Measurements from ENCODE around the gene DPP6.

Gene DPP6

GRCh38 chr7:154875297-154875696 lies 823.1 kb downstream of the DPP6 start:
- DNase-seq (ENCODE audit: low read depth in 2 of 2): no peak

DNA sequence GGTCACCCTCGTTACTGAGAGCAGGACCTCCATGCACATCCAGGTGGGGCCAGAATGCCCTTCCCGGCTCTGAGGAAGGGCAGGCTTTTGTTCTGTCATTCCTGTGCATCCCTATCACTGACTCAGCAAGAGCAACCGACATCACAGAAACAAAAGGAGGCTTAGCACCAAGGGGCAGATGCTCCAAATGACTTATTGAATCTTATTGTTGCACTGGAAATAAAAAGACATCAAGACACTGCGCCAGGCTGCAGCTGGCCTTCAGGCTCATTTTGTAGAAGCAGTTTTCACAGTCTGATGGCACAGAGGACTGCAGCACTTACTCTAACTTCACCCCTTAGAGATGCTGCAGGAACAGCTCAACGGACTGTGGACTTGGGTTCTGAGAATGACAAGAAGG lies 824.3 kb downstream of the DPP6 start:
- no peak for DNase-seq (ENCODE audit: low read depth in 2 of 2)

GRCh38 chr7:154877031-154877430 lies 824.8 kb downstream of the DPP6 start:
- DNase-seq (ENCODE audit: low read depth in 2 of 2): no peak

GRCh38 chr7:154879629-154880028 lies 827.4 kb downstream of the DPP6 start:
- DNase-seq (ENCODE audit: low read depth in 2 of 2): no peak

- no peak for DNase-seq (ENCODE audit: low read depth in 2 of 2)
These were observed 828.3 kb downstream of the DPP6 start for GRCh38 chr7:154880513-154880912.

DNA sequence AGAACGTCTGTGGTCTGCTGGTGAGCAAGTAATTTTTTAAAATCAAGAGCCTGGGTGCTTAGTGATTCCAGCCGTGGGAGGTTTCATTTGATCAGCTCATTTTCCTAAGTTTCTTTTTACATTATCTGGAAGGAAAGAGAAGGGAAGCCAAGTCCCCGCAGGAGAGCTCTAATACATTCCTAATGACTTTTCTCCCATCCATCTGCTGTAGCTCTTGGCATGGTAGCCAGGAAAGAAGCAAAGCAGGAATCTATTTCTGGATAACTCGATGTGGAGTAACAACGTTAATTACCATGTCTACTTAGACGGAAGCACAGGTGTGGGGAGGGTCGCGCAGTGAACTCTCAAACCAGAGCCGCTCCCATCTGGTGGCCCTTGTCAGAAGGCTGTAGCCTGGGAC lies 828.8 kb downstream of the DPP6 start:
- DNase-seq (ENCODE audit: low read depth in 2 of 2): no peak

GRCh38 chr7:154881526-154881925 lies 829.3 kb downstream of the DPP6 start:
- DNase-seq (ENCODE audit: low read depth in 2 of 2): no peak

DNA sequence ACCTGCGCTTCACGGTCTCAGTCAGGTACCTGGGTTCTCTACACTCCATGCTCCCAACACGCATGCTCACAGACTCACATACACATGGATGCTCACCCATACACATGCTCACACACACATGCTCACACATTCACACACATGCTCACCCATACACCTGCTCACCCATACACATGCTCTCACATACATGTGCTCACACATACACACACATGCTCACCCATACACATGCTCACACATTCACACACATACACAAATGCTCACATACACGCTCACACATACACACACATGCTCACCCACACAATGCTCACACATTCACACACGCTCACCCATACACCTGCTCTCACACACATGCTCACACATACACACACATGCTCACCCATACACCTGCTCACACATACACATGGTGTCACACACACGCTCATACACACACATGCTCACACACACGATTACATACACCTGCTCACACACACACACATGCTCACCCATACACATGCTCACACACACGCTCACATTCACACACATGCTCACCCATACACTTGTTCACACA lies 830.8 kb downstream of the DPP6 start:
- no peak for DNase-seq (ENCODE audit: low read depth in 2 of 2)

DNA sequence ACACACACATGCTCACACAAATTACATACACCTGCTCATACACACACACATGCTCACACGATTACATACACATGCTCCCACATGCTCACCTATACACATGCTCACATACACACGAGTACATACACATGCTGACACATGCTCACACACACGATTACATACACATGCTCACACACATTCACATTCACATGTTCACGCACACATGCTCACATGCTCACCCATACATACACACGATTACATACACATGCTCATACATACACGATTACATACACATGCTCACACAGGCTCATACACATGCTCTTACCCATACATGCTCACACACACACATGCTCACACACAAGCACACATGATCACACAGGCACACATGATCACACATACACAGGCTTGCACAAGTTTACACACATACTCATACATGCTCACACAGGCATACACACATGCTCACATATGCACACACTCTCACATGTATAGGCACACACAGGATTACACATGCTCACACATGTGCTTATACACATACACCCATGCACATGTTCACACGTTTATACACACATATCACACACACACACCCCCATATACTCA lies 832.2 kb downstream of the DPP6 start:
- DNase-seq (ENCODE audit: low read depth in 2 of 2): no peak

GRCh38 chr7:154886591-154886990 lies 834.4 kb downstream of the DPP6 start:
- no peak for DNase-seq (ENCODE audit: low read depth in 2 of 2)

GRCh38 chr7:154888690-154889089 lies 836.5 kb downstream of the DPP6 start:
- no peak for DNase-seq (ENCODE audit: low read depth in 2 of 2)

DNA sequence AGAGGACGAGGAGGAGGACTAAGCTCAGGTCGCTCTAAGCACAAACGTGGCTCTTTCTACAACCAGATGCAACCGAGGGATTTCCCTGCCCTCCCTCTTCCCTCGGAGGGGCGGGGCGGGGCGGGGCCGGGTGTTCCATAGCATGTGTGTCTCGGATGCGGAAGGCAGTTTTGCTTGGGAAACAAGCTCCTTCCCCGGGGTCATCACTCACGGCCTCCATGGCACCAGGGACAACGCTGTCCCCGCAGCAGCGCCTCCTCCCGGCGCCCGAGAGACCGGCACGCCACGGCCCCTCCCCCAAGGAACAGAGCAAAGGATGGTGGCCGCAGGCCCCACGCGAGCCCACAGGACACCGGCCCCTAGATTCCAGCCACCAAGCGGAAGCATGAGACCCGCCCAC lies 840.3 kb downstream of the DPP6 start:
- no peak for DNase-seq (ENCODE audit: low read depth in 2 of 2)

- DNase-seq (ENCODE audit: low read depth in 2 of 2): no peak
These were observed 843.9 kb downstream of the DPP6 start for GRCh38 chr7:154896076-154896475.

DNA sequence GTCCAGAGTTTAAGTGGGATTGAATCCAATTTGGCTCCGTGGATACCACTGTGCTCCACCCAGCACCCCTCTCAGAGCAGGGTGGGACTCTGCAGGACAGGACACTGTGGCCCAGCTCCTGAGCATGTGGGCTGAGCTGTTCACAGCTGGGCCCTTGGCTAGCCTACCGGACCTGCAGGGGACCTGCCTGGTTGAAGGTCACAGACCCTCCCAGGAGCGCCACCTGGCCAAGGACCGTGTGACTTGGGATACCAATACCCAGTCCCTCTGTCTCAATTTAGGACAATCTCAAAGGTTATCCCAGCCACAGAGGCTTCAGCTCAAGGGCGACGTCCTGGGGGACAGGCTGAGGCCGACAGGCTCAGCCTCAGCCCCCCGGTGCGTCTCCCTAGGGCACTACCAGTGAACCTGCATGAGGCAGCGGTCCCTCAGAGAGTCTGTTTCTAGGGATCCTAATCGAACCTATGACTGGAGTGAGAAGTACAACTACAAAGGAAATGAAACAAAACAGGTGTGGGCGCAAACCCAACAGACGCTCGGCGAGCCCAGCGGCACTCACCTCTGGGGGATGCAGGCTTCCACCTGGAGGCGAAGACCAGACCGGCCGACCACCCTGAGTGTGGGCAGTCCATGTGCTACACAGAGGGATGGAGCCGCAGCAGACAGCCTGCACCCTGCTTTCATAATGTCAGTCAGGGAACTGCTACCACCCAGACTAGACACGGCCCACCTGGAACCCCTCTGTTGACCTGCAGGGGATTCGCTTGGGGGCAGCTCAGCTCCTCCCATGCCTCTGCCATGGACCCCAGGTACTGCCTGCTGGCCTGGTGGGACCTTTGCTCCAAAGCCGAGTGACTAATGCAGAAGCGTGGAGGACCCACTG lies 847.0 kb downstream of the DPP6 start:
- DNase-seq (ENCODE audit: low read depth in 2 of 2): no peak

- no peak for DNase-seq (ENCODE audit: low read depth in 2 of 2)
These were observed 847.7 kb downstream of the DPP6 start for GRCh38 chr7:154899862-154900261.

DNA sequence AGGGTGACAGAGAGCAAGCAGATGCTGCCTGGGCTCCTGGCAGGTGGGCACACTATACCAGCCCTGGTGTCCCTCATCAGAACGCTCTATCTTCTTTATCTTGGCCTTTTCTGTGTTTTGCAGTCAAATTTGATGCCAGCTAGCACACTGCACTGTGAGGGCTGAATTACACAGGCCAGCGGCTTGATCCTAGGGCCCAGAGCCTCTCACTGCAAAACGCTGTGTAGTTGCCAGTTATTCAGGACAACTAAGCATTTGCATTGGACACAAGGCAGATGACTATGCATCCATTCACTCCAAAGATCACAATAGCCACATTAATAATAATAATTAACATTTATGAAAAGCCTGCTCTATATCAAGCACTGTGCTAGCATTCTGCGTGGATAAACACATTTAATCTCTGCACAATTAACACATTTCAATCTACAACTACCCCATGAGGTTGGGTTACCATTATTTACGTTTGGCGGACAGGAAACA lies 850.4 kb downstream of the DPP6 start:
- no peak for DNase-seq (ENCODE audit: low read depth in 2 of 2)

DNA sequence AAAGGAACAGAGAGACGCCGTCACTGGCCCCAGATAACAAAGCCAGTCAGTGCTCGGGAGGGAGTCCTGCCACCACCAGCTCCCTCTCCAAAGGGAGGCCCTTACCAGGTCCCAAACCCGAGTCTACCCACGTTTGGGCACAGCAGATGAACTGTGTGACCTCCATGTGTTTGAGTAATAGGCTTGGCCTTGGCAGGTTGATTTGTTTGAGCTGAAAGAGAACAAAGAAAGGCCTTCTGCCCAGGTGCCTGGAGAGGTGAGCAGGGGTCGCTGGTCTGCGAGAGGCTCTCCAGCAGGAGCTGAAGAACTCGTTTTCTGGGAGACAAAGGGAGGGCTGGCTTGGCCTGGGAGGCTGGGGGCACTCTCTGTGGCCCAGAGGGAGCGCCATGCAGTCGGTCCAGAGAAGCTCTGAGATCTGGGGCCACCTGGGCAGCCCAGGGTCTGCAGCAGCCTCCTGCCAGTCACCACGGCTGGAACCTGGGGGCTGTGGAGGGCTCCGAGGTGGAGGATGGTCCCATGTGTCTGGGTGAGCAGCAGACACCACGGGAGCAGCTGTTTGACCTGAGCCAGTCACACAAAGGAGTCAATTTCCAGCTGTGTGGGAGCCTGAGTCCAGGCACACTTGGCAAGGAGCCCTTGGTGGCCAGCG lies 851.0 kb downstream of the DPP6 start:
- DNase-seq (ENCODE audit: low read depth in 2 of 2): no peak

- DNase-seq (ENCODE audit: low read depth in 2 of 2): no peak
These were observed 852.9 kb downstream of the DPP6 start for GRCh38 chr7:154905146-154905545.

DNA sequence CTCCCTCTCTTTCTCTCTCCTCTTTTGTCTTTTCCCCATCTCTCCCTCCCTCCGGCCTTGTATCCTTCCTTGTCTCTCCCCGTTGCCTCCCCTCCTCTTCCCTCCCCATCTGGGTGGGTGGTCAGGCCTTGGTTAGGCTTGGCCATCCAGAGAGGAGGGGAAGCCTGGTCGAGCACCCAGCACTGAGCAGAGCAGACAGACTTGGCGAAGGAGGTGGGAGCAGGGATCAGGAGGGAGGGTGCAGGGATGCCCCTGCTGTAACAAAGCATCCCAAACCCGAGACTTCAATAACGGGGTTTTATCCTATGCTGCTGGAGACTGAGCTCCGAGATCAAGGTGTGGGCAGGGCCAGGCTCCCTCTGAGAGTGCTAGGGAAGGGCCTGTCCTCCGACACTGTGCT lies 853.4 kb downstream of the DPP6 start:
- DNase-seq (ENCODE audit: low read depth in 2 of 2): no peak

DNA sequence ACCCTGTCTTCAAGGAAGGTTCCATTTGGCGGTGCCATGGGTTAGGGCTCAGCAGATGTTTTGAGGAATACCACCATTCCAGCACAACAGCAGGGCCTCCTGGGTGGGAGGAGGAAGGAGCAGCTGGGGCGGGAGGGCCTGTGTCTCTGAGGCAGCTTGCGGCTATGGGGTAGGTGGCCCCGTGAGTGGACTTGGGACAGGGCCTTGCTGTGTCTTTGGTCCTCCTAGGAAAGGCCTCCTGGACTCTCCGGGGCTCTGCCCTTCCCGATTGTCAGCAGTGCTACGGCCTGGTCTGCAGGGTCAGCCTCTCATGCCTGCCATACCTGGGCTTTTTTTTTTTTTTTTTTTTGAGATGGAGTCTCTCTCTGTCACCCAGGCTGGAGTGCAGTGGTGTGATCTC lies 854.0 kb downstream of the DPP6 start:
- DNase-seq (ENCODE audit: low read depth in 2 of 2): no peak

GRCh38 chr7:154906736-154907355 lies 854.6 kb downstream of the DPP6 start:
- DNase-seq (ENCODE audit: low read depth in 2 of 2): no peak

All from stimulated activated CD4-positive, alpha-beta T cell treated with anti-CD3 and anti-CD28 coated beads, Interleukin-12 subunit alpha, Interleukin-12 subunit beta, amount 100 ng/mL, for 24 hours (primary cell).